Measurements from ENCODE around the gene OR2Y1.
"Not testable (repeated sequence)": the region's sequence is repeated elsewhere in the genome, so short reads cannot be mapped to it uniquely, and the experiment has no call there.

OR2Y1 gene

DNA sequence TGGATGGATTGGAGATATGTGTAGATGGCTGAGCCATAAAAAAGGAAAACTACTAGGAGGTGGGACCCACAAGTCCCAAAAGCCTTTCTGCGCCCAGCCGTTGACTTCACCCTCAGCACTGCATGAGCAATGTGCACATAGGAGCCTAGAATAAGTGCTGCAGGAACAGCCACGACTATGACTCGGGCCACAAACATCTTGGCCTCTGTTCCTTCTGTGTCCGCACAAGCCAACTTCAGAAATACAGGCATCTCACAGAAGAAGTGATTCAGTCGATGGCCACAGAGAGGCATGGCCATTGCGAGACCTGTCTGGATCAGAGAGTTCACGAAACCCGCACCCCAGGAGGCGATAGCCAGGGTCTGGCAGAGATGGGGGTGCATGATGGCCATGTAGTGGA lies 587 bp downstream of the OR2Y1 start:
- no peak for DNase-seq (ENCODE audit: low read depth)

DNA sequence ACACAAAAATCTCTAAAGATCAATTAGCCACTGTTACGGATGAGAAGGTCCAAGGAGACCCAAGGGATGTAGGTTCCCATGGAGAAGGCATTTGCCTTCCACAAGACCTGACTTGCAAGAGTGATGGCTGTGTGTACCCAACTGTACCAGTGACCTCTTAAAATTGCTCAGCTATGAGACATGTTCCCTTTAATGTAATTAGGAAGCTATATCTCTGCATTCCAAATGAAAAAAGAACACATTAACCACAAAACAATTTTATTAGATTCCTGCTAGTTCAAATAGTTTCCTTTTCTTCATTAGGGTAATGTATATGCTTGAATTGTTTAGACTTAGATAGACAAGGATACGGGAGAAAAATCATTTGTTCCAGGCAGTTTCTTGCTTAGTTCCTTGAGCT lies 3.3 kb downstream of the OR2Y1 start:
- no peak for DNase-seq (ENCODE audit: low read depth)

DNA sequence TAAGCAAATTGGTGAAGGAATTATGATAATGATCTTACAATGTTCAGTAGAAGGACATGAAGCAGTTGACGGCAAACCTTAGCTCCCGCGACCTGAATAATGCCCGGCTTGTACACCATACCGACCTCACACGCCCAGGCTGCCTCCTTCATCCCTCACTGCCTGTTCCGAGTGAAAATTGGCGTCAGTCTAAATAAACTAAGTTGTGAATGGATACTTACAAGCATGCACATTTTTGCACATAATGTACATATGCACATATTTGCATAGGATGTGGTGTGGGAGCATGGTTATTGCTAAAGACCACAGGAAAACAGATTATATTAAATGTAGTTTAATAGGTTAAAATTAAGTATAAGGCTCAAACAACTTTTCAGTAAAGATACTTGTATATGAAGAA lies 14.9 kb downstream of the OR2Y1 start:
- DNase-seq (ENCODE audit: low read depth): no peak

DNA sequence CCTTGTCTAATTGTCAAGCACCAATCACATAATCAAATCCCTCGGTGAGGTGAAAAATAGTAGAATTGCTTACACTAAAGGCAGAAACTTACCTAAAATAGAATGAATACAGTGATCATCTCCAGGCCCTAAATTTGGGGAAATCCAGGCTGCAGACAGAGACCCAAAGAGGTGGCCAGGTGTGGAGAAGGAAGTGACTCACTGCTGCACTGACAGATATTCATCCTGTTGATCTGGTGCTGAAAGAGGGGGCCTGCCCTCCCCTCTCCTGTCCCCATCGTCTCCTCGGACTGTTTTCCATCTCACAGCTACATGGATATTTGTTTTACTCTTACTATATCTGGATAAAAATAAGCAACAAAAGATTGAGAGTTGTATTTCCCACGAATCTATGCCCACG lies 15.9 kb downstream of the OR2Y1 start:
- DNase-seq (ENCODE audit: low read depth): no peak

DNA sequence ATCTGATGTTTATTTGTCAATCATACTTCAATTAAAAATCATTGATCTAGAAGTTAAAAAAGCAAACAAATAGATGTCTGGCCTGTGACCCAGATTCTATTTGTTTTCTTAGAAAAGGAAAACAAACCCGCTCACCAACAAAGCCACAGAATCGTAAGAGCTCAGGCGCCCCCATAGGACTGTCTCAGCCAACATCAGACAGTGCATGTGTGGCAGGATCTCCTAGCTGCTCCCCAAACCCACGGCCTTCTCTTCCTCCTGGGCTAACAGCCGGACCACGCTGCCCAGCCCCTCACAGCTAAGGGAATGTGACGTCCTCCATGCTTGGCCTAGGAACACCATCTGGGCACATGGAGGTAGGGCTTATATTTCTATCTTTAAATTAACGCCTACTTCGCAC lies 19.4 kb downstream of the OR2Y1 start:
- DNase-seq (ENCODE audit: low read depth): no peak

DNA sequence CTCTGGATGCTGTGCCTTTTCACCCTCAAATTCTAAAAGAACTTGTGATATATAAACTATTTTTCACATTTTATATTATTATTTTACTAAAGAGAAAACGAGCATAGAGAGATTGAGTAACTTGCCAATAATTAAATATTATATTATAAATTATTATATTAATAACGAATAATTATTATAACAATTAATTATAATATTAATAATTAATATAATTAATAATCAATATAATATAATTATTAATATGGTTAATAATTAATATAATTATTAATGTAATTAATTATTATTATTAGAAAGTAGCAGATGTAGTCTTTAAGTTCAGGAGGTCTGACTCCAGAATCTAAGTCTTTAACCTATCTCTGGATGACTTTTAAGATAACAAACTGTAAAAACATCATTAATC lies 20.1 kb downstream of the OR2Y1 start:
- DNase-seq (ENCODE audit: low read depth): no peak

DNA sequence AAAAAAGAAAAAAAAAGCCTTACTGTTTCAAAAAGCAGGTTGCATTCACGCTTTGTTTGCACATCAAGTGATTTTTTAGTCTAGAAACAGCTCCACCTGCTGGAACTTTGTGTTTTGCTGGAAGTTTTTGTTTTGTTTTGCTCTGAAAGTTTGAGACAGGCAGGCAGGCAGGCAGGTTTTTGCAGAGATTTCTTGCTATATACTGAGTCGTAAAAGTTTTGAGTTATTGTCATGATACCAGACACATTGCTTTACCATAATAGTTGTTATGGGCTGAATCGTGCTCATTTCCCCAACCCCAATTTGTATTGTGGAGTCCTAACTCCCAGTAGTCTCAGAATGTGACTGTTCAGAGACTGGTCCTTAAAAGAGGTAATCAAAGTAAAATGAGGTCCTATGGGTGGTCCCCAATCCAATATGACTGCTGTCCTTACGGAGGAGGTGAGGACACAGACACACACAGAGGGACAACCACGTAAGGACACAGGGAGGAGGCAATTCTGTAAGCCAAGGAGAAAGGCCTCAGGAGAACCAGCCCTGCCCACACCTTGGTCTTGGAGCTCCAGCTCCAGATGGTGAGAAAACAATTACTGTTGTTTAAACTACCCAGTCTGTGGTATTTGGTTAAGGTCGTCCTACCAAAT lies 20.9 kb downstream of the OR2Y1 start:
- DNase-seq (ENCODE audit: low read depth): no peak

DNA sequence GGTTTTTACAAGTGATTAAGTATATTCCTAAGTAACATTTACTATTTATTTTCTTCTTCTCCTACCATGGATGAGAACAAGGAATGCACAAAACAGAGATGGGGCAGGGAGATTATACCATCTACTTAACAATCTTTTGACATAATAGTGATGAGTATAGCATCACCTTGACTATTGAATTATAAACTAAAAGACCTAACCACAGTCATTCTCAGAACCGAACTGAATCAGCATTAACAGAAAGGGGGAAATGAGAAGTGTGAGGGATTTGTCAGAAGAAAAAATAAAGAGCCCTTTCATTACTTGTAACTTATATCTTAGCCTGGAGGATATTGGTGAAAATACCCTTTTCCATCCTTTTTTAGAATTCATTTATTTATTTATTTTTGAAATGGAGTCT lies 21.9 kb downstream of the OR2Y1 start:
- no peak for DNase-seq (ENCODE audit: low read depth)

DNA sequence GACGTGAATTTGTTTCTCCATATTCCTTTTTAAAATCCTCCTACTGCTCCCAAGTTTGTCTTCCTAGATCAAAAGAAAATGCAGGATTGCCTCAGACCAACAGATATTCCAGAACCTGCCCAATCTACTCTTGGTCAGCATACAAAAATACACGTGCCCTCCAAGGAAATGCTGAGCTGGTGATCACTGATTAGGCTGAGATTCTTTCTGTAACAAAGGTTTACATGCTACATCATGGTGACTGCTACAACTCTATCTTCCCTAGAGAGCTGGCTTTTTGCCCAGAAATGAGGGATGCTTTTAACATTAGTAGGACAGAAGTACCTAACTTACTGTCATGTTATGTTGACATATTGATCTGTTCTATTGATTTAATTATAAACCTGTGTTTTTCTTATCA lies 35.5 kb downstream of the OR2Y1 start:
- no peak for DNase-seq (ENCODE audit: low read depth)

DNA sequence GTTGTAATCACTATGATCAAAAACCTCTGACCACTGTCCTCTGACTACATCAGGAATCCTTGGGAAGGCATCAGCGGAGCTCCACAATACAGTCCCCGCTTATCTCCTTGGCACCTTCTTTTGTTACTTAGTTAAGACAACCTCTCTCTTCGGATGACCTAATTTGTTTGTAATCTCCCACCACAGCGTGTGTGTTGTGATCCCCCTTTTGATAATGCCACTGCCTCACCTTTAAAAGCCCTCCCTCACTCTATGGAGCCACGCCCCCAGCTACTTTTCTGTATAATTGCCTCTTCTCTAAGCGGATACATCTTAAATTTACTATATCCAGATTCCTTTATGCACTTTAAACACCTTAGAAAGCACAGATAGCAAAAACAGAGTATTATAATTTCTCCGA lies 35.9 kb downstream of the OR2Y1 start:
- DNase-seq (ENCODE audit: low read depth): no peak

DNA sequence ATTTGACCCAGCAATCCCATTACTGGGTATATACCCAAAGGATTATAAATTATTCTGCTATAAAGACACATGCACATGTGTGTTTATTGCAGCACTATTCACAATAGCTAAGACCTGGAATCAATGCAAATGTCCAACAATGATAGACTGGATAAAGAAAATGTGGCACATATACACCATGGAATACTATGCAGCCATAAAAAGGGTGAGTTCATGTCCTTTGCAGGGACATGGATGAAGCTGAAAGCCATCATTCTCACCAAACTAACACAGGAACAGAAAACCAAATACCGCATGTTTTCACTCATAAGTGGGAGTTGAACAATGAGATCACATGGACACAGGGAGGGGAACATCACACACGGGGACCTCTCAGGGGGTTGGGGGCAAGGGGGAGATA lies 36.5 kb downstream of the OR2Y1 start:
- not testable (repeated sequence) for DNase-seq (ENCODE audit: low read depth)

DNA sequence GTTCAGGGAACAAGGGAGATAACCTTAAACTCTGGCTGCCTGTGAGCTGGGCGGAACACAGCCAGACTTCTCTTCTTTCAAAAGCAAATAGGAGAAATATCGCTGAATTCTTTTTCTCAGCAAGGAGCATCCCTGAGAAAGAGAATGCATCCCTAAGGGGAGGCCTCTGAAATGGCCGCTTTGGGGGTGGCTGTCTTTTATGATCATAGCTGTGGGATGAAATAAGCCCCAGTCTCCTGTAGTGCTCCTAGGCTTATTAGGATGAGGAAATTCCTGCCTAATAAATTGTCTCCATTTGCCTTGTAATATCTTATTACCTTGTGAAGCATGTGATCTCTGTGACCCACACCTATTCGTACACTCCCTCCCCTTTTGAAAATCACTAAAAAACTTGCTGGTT lies 39.4 kb downstream of the OR2Y1 start:
- not testable (repeated sequence) for DNase-seq (ENCODE audit: low read depth)

DNA sequence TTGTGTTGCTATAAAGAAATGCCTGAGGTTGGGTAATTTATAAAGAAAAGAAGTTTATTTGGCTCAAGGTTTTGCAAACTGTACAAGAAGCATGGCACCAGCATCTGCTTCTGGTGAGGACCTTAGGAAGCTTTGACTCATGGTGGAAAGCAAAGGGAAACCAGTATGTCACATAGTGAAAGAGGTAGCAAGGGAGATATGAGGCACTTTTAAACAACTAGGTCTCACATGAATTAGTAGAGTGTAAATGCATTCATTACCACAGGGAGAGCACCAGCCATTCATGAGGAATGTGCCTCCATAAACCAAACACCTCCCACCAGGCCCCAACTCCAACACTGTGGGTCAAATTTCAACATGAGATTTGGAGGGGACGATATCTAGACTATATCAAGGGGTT lies 40.8 kb downstream of the OR2Y1 start:
- no peak for DNase-seq (ENCODE audit: low read depth)

DNA sequence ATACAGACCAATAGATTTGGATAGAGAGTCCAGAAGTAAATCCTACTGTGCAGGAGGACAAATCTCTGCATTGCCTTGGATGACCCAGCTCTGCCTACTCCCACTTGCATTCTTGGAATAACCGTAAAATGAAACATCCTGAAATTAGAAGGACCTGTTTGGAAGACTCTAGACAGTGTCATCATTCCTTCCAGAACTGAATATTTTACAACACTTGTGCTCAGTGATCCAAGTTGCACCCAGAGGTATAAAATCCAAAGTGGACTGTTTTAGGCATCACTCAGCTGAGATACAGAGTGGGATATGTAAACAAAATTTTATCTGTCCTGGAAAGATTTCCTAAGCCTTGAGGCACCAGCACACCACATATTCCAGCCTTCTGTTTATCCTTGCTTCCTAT lies 43.7 kb downstream of the OR2Y1 start:
- DNase-seq (ENCODE audit: low read depth): no peak

DNA sequence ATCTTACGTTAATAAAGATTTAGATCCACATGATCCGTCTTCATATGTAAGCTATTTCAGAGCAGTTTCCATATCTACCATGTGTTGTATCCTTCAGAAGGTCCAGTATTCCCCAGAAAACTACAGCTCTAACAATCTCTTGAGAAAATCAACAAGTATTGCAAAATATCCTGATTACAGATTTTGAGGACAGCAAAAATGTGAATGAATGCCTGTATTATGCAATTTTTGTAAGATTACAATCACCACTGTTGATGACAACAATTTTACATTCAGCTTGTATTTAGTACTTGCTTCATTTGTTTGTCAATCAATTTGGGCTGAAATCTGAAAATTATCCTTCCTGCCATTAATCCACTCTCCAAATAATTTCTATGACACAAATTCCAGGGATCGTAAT lies 47.4 kb downstream of the OR2Y1 start:
- DNase-seq (ENCODE audit: low read depth): no peak

DNA sequence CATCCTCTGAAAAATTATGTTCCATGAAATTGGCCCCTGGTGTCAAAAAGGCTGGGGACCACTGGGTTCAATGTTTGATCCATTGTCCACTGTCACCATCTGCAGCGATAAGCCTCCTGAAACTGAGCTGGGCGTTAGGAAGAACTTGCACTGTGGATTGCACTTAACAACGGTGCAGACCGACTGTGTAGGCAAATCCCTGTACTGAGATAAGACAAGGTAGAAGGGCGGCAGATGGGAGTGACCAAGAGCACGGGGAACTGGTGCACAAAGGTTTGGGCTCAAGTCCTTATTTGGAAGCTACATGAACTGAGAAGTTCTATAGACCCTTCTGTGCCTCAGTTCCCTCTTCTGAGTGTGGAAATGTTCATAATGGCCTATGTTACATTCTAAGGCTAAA lies 48.8 kb downstream of the OR2Y1 start:
- no peak for DNase-seq (ENCODE audit: low read depth)

DNA sequence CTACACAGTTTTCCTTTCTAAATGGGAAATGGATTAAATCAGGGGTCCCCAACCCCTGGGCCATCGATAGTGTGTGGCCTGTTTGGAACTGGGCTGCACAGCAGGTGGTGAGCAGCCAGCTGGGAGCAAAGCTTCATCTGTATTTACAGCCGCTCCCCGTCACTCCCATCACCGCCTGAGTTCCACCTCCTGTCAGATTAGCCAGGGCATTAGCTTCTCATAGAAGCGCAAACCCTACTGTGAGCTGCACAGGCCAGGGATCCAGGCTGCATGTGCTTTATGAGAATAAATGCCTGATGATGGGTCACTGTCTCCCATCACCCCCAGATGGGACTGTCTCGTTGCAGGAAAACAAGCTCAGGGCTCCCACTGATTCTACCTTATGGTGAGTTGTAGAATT lies 49.3 kb downstream of the OR2Y1 start:
- DNase-seq (ENCODE audit: low read depth): no peak

DNA sequence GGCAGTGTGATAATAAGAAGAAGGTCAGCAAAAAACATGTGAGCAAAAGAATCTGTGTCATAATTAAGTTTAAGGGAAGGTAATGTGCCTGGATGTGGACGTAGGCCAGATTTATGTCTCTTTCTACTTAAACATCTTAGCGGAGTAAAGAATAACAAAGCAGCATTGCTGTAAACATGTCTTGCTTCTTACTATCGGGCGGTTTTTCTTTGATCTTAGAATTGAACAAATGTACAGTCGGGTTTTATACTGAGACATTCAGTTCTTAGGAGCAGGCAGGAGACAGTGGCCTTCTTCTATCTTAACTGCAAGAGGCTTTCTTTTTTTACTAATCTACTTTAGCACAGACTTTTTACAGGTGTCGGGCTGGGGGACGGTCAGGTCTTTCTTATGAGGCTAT lies 50.1 kb downstream of the OR2Y1 start:
- no peak for DNase-seq (ENCODE audit: low read depth)
